Right hindlimb (tissue), 1 donor: ENCODE results near the gene RPP30.
"Not testable (repeated sequence)": the region's sequence is repeated elsewhere in the genome, so short reads cannot be mapped to it uniquely, and the experiment has no call there.

Experiments used
- DNase-seq: peaks from one replicate; pipeline ENCODE4 v3.0.0-alpha.2; 2018

RPP30 gene

DNA sequence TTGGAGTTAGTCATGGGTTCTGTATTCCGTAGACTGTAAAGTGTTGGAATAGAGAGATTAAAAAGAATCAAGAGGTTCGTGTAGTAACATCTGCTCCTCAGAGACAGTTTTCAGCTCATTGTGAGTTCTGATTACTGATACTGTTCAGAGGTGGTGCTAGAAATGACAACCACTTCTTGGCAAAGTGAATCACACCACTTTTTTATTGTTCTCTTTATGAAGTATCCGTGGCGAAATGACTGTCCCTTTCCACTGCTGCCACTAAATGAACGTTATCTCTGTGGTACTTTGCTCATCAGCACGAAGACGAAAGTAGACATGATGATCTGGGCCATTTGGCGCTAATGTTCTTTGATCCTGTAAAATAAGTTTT, 860 bp downstream of the RPP30 start:
- no peak for DNase-seq

DNA sequence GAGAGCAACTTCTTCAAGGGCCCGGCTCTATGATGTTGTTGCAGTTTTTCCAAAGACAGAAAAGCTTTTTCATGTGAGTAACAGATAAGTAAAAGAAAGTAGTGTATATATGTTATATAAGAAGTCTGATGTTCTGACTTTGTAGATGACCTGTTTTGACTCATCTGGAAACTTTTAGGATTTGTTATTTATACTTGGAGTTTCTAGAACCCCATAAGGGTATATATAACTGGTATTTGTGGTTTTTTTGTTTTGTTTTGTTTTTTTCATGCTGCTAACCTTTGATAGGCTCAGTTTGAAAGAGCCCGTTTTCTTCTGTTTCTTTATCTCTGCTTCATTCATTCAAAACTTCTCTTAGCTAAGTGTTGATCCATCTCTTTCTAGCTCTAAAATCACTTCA, 7.3 kb downstream of the RPP30 start:
- no peak for DNase-seq

DNA sequence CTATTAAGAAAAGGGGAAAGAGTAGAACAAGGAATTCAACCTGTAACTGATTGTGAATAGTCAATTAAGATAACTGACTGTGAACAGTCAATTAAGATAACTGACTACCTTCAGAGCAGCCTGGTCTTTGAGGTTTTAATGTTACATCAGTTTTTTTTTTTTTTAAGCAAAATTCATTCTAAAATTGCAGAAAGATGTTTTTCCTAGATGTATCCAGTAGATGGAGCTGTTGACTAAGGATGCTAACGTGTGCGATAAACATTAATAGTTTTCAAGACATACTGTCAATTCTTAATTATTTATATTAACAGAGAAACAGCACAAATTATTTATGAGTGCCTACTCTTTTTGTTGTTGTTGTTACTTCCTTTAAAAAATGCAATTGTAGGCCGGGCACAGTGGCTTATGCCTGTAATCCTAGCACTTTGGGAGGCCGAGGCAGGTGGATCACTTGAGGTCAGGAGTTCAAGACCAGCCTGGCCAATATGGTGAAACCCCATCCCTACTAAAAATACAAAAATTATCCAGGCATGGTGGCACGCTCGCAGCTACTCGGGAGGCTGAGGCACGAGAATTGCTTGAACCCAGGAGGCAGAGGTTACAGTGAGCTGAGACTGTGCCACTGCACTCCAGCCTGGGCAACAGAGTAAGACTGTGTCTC, 8.4 kb downstream of the RPP30 start:
- not testable (repeated sequence) for DNase-seq

DNA sequence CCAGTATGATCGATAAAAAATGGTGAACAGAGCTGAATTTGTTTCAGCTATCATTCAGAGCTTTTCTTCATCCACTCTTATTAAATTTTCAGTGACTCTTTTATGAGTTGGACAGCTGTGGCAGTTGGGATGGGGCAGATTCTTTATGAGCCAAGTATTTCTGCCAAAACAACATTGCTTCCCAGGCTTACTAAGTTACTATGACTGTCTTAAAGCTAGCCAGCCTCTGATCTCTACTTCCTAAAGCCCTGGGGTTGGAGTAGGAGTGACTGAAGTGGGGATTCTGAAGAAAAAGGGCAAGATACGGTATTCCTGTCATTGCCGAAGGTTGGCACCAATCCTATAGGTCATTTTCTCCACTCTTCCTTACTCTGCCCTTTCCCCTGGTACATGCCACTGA, 12.7 kb downstream of the RPP30 start:
- peak; percentile 30 for DNase-seq

DNA sequence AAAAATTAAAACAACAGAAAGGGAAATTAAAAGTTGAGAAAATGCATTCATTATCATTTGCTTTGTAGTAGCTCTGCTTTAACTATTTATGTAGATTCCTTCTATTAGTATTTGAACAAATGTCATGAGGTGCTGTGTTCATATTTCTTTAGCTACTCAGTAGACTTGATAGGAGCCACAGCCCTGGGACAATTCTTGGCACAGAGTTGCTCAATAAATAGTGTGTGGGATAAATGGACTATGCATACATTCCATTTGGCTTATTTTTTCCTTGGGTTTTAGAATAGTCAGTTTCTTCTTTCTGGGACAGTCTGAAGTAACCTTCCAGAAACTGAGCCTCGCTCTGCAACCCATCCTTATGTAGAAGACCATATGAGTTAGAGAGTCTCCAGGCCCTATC, 13.4 kb downstream of the RPP30 start:
- DNase-seq = no peak

DNA sequence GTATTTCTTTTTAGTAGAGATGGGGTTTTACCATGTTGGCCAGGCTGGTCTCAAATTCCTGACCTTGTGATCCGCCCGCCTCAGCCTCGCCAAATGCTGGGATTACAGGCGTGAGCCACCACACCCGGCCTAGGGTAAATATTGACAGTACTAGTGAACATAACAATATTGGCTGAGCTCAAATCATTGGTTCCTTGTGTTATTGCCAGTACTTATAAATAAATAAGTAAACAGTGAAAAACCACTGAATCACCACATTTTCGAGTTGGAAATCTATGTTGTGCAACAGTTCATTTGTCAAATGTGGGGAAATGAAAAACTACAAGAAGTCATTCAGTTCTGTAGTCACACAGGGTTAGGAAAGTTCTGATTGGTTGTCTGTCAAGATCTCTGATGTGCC, 15.8 kb downstream of the RPP30 start:
- no peak for DNase-seq

- no peak for DNase-seq
Observed at GRCh38 chr10:90888387-90888786, 16.6 kb downstream of the RPP30 start.

GRCh38 chr10:90889636-90890035, 17.9 kb downstream of the RPP30 start:
- no peak for DNase-seq

DNA sequence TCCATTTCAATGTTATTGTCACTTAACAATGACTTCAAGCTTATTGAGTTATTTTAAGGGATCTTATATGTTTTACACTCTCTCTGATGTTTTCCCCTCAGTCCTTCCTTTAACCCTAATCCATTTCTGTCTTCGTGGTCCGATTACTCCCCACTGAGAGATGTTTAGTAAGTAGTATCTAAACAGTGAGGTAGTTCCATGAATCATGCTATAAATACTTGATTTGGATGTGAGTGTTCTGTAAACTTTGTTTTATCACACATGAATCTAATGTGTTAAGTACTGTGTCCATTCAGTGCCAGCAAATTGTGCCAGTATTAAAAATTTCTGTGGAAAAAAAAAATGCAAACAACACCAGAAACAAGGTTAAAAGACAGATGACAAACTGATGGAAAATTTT, 18.6 kb downstream of the RPP30 start:
- no peak for DNase-seq

DNA sequence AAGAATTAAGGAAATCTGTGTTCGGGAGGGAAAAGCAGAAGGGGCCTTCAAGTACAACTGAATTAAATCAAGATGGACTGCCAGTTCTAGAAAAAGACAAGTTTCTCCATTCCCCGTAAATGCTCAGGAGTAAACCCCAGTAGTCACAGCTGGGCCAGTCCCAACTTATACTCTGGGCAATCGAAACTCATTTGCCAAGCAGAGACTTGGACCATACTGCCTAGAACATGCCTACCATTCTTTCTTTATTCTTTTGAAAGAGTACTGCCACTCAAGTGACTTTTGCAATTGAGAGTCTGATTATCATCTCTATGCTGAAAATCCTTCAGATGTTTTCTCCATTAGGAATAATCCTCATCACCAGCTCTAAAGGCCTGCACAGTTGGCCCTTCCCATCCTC, 21.4 kb downstream of the RPP30 start:
- no peak for DNase-seq

- not testable (repeated sequence) for DNase-seq
Observed at GRCh38 chr10:90896916-90897315, 25.1 kb downstream of the RPP30 start.

DNA sequence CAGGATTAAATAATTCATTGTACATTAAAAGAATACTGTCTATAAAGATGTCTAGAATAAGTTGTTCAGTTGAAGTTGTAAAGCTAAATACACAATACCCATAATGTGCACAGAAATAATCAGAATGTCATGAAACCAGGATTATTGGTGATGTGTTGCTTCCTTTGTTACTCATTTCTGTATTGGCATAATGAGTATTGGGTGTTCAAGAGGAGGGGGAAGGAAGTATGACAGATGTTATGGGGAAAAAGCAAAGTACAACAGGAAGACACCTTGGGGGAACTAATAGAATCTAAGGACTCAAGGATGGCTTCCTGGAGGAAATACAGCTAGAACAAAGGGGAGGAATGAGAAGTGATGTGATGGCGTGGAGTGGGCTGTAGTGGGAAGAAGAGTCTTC, 34.2 kb downstream of the RPP30 start:
- no peak for DNase-seq

DNA sequence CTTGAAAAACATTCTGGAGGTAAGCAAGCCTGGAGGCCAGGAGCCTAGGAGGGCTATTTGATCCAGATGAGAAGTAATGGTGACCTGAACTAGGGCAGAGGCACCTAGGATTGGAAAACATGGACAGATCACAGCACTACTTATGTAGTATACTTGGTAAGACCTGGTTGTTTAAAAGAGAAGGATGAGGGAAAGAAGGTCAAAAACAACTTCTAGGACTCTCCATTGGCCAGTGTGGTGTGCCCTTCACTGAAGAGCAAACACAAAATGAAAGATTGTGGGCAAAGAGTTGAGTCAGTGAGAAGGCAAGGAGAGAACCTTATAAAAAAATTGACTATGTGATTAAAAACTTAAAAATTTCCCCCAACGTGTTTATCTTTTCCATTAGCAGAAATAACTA, 34.8 kb downstream of the RPP30 start:
- no peak for DNase-seq

- peak; percentile 67 for DNase-seq
Observed at GRCh38 chr10:90911133-90912051, 39.6 kb downstream of the RPP30 start.

DNA sequence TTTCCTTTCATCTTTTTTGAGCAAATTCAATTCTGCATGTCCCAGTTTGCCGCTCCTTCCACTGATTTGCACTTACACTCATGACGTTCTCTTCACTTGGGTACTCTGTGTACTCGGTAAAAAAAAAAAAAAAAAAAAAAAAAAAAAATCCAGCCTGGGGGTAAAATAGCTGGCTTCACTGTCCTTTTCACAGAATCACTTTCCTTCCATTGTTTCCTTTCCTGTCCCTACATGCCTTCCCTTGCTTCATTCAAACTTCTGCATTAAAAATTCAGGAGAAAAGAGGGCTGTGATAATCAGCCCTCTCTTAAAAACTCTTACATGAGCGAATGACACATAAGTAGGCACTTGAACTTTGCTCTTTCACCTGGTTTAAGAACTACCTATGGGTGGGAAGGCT, 40.4 kb downstream of the RPP30 start:
- DNase-seq = no peak

DNA sequence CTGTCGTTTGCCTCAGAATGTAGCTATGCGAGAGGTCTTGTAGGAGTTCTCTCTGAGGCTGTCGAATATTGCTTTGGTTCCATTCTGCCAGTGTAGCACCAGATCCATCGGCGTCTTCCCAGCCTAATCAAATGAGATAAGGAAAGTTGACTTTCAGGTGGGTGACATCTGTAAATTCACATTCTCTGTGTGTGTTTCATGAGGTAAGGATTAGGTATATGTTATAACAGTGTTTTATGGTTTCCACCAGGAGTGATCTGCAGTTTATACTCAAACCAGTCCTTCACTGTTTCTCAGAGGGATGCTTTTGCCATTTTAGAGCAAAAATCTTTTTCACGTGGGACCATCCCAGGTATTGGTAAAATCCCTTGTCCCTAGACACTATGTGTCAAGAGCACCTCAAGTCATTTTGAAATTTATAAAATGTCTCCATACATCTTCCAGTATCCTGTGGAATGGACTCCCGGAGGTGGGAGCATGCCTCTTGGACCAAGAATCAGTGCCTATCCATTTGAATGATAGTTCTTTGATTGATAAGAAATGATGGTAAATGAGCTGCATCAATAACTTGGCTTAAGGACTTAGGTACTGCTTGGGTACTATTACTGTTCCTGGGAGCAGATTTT, 41.2 kb downstream of the RPP30 start:
- no peak for DNase-seq

DNA sequence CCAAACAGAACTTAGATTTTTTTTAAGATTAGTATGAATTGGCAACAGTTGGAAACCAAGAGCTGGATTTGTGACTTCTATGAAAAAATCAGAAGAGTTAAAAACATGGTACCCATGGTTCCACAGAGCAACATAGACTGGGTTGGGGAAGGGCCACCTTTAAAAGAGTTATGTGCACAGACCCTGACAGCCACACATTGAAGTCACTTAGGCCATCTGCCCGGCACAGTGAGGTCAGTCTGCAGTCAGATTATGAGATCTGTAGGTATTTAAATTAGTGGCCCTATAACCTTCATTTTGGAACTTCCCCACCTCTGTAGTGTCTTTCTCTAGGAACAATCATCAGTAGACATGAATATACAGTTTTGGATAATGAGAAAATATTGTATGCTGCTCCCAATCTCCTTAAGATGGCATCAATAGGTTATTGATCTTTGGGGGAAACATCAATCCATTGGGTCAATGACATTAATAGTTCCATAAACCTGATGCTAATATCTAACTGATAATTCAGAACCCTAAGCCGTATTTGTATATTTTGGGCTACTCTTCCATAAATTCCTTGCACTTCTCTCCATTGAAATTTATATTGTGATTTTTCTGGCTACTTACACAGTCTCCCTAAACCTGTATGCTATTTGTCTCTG, 42.1 kb downstream of the RPP30 start:
- no peak for DNase-seq

- DNase-seq = no peak
Observed at GRCh38 chr10:90914992-90915765, 43.4 kb downstream of the RPP30 start.

GRCh38 chr10:90915766-90916075, 43.9 kb downstream of the RPP30 start:
- no peak for DNase-seq

- no peak for DNase-seq
Observed at GRCh38 chr10:90916392-90917237, 44.8 kb downstream of the RPP30 start.

DNA sequence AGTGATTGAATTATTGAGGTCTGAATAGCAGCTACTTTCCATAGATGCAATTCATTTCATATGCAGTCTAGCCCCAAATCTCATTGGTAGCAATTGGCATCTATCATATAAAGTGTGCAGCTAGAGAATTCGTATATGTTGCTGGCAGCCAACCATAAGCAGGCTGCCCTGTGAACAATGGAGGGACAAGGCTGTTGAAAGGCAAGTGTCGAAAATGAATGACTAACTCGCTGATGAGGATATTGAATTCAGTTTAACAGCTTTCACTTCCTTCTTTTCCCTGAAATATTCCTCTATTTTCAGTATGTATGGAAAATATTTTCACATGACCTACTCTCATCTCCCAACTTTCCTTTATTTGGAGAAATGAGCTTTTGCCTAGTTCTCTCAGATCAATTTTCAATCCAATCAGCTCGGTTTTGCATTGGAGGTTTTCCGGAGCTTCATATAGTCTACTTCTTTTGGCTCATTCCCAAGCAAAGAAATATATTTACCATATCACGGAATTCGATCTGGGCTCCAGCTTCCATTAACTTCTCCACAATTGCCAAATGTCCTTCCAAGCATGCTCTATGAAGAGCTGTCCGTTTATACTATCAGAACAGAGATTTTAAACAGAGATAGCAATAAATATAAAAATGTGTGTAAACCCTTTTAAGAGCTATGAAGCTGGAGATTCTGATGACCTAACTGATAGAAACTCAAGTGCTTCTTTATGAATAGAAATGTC, 45.6 kb downstream of the RPP30 start:
- no peak for DNase-seq
